CD4-positive, alpha-beta T cell treated with Interleukin-17A for 1 hour (primary cell): Measurements from ENCODE around the gene IL20RB.
A peak's percentile ranks its signal among the peaks of the same experiment; 100 is the strongest.
"Not testable (repeated sequence)": the region's sequence is repeated elsewhere in the genome, so short reads cannot be mapped to it uniquely, and the experiment has no call there.

Experiments
- DNase-seq: peaks from one replicate; pipeline ENCODE4 v3.0.0-alpha.2; 2020

Gene IL20RB

GRCh38 chr3:136988651-136989050 is 30.9 kb downstream of the IL20RB start:
- DNase-seq: no peak

- DNase-seq: no peak
Measured at GRCh38 chr3:136989781-136990524, 32.2 kb downstream of the IL20RB start.

GRCh38 chr3:136990826-136991225 is 33.0 kb downstream of the IL20RB start:
- no peak for DNase-seq

- DNase-seq: no peak
Measured at GRCh38 chr3:136992115-136992514, 34.3 kb downstream of the IL20RB start.

GRCh38 chr3:136994772-136995516 is 37.2 kb downstream of the IL20RB start:
- no peak for DNase-seq

- DNase-seq: no peak
Measured at GRCh38 chr3:136995652-136996051, 37.9 kb downstream of the IL20RB start.

- DNase-seq: no peak
Measured at GRCh38 chr3:137000039-137000438, 42.3 kb downstream of the IL20RB start.

- not testable (repeated sequence) for DNase-seq
Measured at GRCh38 chr3:137007376-137007775, 49.6 kb downstream of the IL20RB start.

GRCh38 chr3:137008131-137008530 is 50.3 kb downstream of the IL20RB start:
- no peak for DNase-seq

GRCh38 chr3:137008976-137009375 is 51.2 kb downstream of the IL20RB start:
- DNase-seq: no peak

GRCh38 chr3:137010137-137010536 is 52.4 kb downstream of the IL20RB start:
- DNase-seq: no peak

- no peak for DNase-seq
Measured at GRCh38 chr3:137011153-137011552, 53.4 kb downstream of the IL20RB start.

GRCh38 chr3:137012097-137012501 is 54.3 kb downstream of the IL20RB start:
- no peak for DNase-seq

GRCh38 chr3:137013951-137014688 is 56.3 kb downstream of the IL20RB start:
- DNase-seq: peak; percentile 86

- DNase-seq: not testable (repeated sequence)
Measured at GRCh38 chr3:137017316-137017715, 59.5 kb downstream of the IL20RB start.

- no peak for DNase-seq
Measured at GRCh38 chr3:137020315-137020714, 62.5 kb downstream of the IL20RB start.

GRCh38 chr3:137020888-137021287 is 63.1 kb downstream of the IL20RB start:
- no peak for DNase-seq

- no peak for DNase-seq
Measured at GRCh38 chr3:137024348-137024747, 66.6 kb downstream of the IL20RB start.

- DNase-seq: no peak
Measured at GRCh38 chr3:137026701-137027100, 68.9 kb downstream of the IL20RB start.

- peak; percentile 64 for DNase-seq
Measured at GRCh38 chr3:137032465-137033120, 74.8 kb downstream of the IL20RB start.

GRCh38 chr3:137035631-137036030 is 77.8 kb downstream of the IL20RB start:
- DNase-seq: no peak

- no peak for DNase-seq
Measured at GRCh38 chr3:137039570-137039969, 81.8 kb downstream of the IL20RB start.

GRCh38 chr3:137041251-137041650 is 83.5 kb downstream of the IL20RB start:
- DNase-seq: no peak
